ENCODE measurements around the gene VTI1A. TPM values are rescaled to one million over a fixed set of nuclear protein-coding genes. Genes with fewer than 3 reads are reported as not detected.
A peak's percentile ranks its signal among the peaks of the same experiment; 100 is the strongest.

VTI1A gene
- total and polyA plus RNA-seq, 9 of the 15 experiments (the other 6 are each of a cell fraction or from before 2014, with no cell fraction given) = 9.3 to 21.4 (median 16.0) TPM

DNA sequence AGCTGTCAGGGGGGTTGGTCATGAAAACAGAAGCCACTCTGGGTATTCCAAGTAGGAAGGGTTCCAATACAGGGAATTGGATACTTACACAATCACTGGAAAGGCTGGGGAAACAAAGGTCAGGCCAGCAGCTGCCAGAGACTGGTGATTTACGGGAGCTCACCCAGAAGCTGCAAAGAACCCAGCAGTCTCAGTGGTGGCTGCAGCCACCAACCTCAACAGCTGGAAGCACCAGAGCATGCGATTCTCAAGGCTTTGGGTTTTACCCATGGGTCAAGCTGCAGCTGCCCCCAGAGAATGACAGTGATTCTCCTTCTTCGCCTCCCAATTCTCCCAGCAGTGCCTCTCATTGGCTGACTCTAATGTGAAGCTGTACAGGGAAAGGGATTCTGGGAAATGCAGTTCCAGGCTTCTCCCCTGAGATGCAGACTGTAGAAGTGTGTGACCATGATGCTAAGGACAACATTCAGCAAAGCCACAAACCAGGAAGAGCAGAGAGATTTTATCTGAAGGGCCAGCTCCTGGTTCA lies 395.9 kb downstream of the VTI1A start:
- Histone ChIP-seq H3K9me3 (replicated peaks; ENCODE audit: control insufficient read depth, insufficient read depth, low read depth, low read length) (no peaks in the 10 kb centered on the region), H3K4me3 (no peak overlapping the region), H3K79me2 (ENCODE audit: control insufficient read depth, insufficient read depth, low read length) (no peaks in the 10 kb centered on the region), H3K9ac (ENCODE audit: insufficient read depth in 1 of 2, low read depth in 2 of 2, low read length in 2 of 2) (no peak overlapping the region), H3K4me1 (replicated peaks in 1 of 2; ENCODE audit: control insufficient read depth in 2 of 2, insufficient read depth in 2 of 2, low read length in 2 of 2) (peaks cover 16 to 23% of the 10 kb centered on the region in 2 experiments), H3K27ac (ENCODE audit: extremely low read depth, low read depth, low read length) (peak overlapping the region; percentile 78; the same call in 2 of the 3 replicates), H4K20me1 (replicated peaks; ENCODE audit: control insufficient read depth, insufficient read depth, low read length) (no peaks in the 10 kb centered on the region), H3K36me3 (ENCODE audit: control insufficient read depth, insufficient read depth, low read length) (no peaks in the 10 kb centered on the region), H3K9me1 (ENCODE audit: control insufficient read depth, insufficient read depth, low read length) (no peaks in the 10 kb centered on the region), H2AFZ (ENCODE audit: low read depth, low read length) (peak overlapping the region; percentile 86), H3K4me2 (ENCODE audit: insufficient read depth, low read length) (peak overlapping the region; percentile 69; the same call in 1 of the 2 replicates), H3K27me3 (ENCODE audit: control insufficient read depth in 2 of 2, insufficient read depth in 2 of 2, low read length in 2 of 2) (no peaks in the 10 kb centered on the region; a peak in 1 of 5 replicates)
- in situ Hi-C loops (cut with MboI) = no loop called here
- ATAC-seq = peak; percentile 93
- FAIRE-seq = peak; percentile 84
- no TSS peak for BruUV-seq (replicated peaks)
- POLR2A ChIA-PET = interaction anchor here (0.5 to 1.4 kb wide), 4 partner anchors 29 to 417 kb away, joined by 3 to 4 read pairs (median 4); no protein-coding TSS in a partner anchor
- WGBS (ENCODE audit: insufficient coverage, low coverage, missing lambda C conversion rate) = 9% methylated on average over 3 of the region's 3 CpGs
- CTCF ChIA-PET (ENCODE audit: low intra/inter-chr PET ratio) = no interaction called here
- intact Hi-C loops (cut with micrococcal nuclease) = no loop called here
- peak; percentile 18 to 56 (median 30) for DNase-seq (ENCODE audit: extremely low read depth in 1 of 4, low spot score in 3 of 4)
- TF ChIP-seq, protein P1, sequence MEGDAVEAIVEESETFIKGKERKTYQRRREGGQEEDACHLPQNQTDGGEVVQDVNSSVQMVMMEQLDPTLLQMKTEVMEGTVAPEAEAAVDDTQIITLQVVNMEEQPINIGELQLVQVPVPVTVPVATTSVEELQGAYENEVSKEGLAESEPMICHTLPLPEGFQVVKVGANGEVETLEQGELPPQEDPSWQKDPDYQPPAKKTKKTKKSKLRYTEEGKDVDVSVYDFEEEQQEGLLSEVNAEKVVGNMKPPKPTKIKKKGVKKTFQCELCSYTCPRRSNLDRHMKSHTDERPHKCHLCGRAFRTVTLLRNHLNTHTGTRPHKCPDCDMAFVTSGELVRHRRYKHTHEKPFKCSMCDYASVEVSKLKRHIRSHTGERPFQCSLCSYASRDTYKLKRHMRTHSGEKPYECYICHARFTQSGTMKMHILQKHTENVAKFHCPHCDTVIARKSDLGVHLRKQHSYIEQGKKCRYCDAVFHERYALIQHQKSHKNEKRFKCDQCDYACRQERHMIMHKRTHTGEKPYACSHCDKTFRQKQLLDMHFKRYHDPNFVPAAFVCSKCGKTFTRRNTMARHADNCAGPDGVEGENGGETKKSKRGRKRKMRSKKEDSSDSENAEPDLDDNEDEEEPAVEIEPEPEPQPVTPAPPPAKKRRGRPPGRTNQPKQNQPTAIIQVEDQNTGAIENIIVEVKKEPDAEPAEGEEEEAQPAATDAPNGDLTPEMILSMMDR (IDR thresholded peaks at IDR 0.05 in 2 of 3, conservative IDR thresholded peaks at IDR 0.05 in 1 of 3; ENCODE audit: insufficient read depth in 2 of 3, low read depth in 1 of 3, low read length in 3 of 3) = no peak
- TF ChIP-seq YY1 (IDR thresholded peaks at IDR 0.05; ENCODE audit: borderline replicate concordance in 1 of 3, control insufficient read depth in 1 of 3, extremely low read depth in 1 of 3, insufficient read depth in 3 of 3, insufficient read length in 1 of 3, insufficient replicate concordance in 2 of 3, low read depth in 1 of 3, low read length in 2 of 3) (peak in 1 of 3 experiments; percentile 28), MIER1 (IDR thresholded peaks at IDR 0.05; ENCODE audit: low read depth) (no peak), SIX5 (IDR thresholded peaks at IDR 0.05; ENCODE audit: borderline replicate concordance in 1 of 2, insufficient read depth in 1 of 2, low read depth in 1 of 2, low read length in 2 of 2) (peak; percentile 25 to 30; a peak in 2 of 4 replicates), POLR2H (tag; IDR thresholded peaks at IDR 0.05; ENCODE audit: low read depth) (no peak), HCFC1 (IDR thresholded peaks at IDR 0.05; ENCODE audit: low read depth, low read length) (peak; percentile 74), RCOR1 (IDR thresholded peaks at IDR 0.05; ENCODE audit: borderline replicate concordance in 1 of 2, low read depth in 2 of 2, low read length in 2 of 2) (peak in 1 of 2 experiments; percentile 59; a peak in 1 of 4 replicates), ZNF143 (CRISPR knock-in tag; IDR thresholded peaks at IDR 0.05) (peak; percentile 63; the same call in 1 of the 2 replicates), C11orf30 (IDR thresholded peaks at IDR 0.05; ENCODE audit: low read depth) (no peak), ZNF589 (CRISPR knock-in tag; IDR thresholded peaks at IDR 0.05; ENCODE audit: low read depth) (no peak), ZNF384 (IDR thresholded peaks at IDR 0.05; ENCODE audit: low read depth, low read length) (no peak), MEIS2 (IDR thresholded peaks at IDR 0.05; ENCODE audit: partially characterized antibody) (peak; percentile 49), NFYB (IDR thresholded peaks at IDR 0.05; ENCODE audit: extremely low read depth, insufficient read length) (peak; percentile 5), ZNF780A (CRISPR knock-in tag; IDR thresholded peaks at IDR 0.05) (no peak), FOXJ2 (tag; IDR thresholded peaks at IDR 0.05) (no peak), TARDBP (IDR thresholded peaks at IDR 0.05) (no peak), LCOR (CRISPR knock-in tag; IDR thresholded peaks at IDR 0.05) (peak; percentile 31; the same call in 1 of the 2 replicates), GATA2 (CRISPR knock-in tag; IDR thresholded peaks at IDR 0.05) (0 out of 2 replicates have a peak, but pooled peaks have one; percentile 27), ILK (tag; IDR thresholded peaks at IDR 0.05; ENCODE audit: borderline replicate concordance, low read depth) (no peak), TSC22D4 (tag; IDR thresholded peaks at IDR 0.05) (no peak)
- TF ChIP-seq, protein P2, sequence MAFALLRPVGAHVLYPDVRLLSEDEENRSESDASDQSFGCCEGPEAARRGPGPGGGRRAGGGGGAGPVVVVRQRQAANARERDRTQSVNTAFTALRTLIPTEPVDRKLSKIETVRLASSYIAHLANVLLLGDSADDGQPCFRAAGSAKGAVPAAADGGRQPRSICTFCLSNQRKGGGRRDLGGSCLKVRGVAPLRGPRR (CRISPR knock-in tag; IDR thresholded peaks at IDR 0.05) = no peak

Data from K562 (cell line).